Gastroesophageal sphincter (tissue), 4 donors: ENCODE data around the gene SKIL. TPM values are rescaled to one million over a fixed set of nuclear protein-coding genes. Genes with fewer than 3 reads are reported as not detected.

ENCODE experiments used
- ATAC-seq: fragments of 150-250 bp; one replicate; pipeline ENCODE4 v1.9.1; 2016; ENCODE audit warnings: mild to moderate bottlenecking, moderate library complexity
- H3K27ac ChIP-seq, 4 donors: fragments of 200-600 bp; sonication (generic) in 3 of 4; 1 replicate in 3 of 4; 2 replicates in 1 of 4; pipeline ENCODE4 v1.5.1; 2016 to 2019
- H3K27me3 ChIP-seq: fragments of 200-600 bp; sonication (generic); one replicate; pipeline ENCODE4 v1.5.1; 2019
- H3K36me3 ChIP-seq, 2 donors: fragments of 200-600 bp; sonication (generic); one replicate each; pipeline ENCODE4 v1.5.1; 2019; ENCODE audit warnings: control low read depth in 1 of 2
- H3K4me1 ChIP-seq, 3 donors: fragments of 200-600 bp; sonication (generic); 1 replicate in 2 of 3; 2 replicates in 1 of 3; pipeline ENCODE4 v1.5.1; 2016 to 2019; ENCODE audit warnings: control low read depth in 2 of 3
- H3K4me3 ChIP-seq, 2 donors: fragments of 200-600 bp; sonication (generic); one replicate each; pipeline ENCODE4 v1.5.1; 2019; ENCODE audit warnings: mild to moderate bottlenecking in 1 of 2, moderate library complexity in 1 of 2
- H3K9me3 ChIP-seq, 3 donors: fragments of 200-600 bp; sonication (generic); one replicate each; pipeline ENCODE4 v1.5.1; 2017 to 2019; ENCODE audit warnings: control low read depth in 2 of 3
- CTCF ChIP-seq, 4 experiments: fragments of 200-600 bp in 2 of 4; fragments of 450-650 bp in 2 of 4; sonication (generic) in 1 of 4; IDR thresholded peaks; one replicate each; pipeline ENCODE4 v1.5.1; 2017 to 2019; ENCODE audit warnings: antibody characterized with exemption in 4 of 4, mild to moderate bottlenecking in 2 of 4, moderate library complexity in 2 of 4
- EP300 ChIP-seq: sonication (generic); formaldehyde crosslinking; IDR thresholded peaks from one replicate; pipeline ENCODE4 v1.6.1; 2017; ENCODE audit warnings: antibody characterized with exemption, mild to moderate bottlenecking
- POLR2A ChIP-seq, 2 donors: fragments of 450-650 bp; IDR thresholded peaks; one replicate each; pipeline ENCODE4 v1.6.1; 2017; ENCODE audit warnings: antibody characterized with exemption in 2 of 2, mild to moderate bottlenecking in 2 of 2, moderate library complexity in 1 of 2
- POLR2AphosphoS5 ChIP-seq: sonication (generic); formaldehyde crosslinking; IDR thresholded peaks from one replicate; pipeline ENCODE4 v1.6.1; 2017; ENCODE audit warnings: antibody characterized with exemption
- total RNA-seq, 4 donors: library from RNA; depleted of rRNA; stranded (reverse); fragments of >200 nt; gene quantifications; one replicate each; pipeline ENCODE4 v1.1.0, GENCODE V29; 2016

SKIL gene
- total RNA-seq, 4 donors from 2014 or later = 29.1 to 52.8 (median 35.9) TPM

- no peaks in the 10 kb centered on the region for H3K4me1 ChIP-seq
- H3K27me3 ChIP-seq = no peaks in the 10 kb centered on the region
- H3K9me3 ChIP-seq = no peaks in the 10 kb centered on the region
- no peak for TF ChIP-seq POLR2AphosphoS5
- TF ChIP-seq CTCF (IDR thresholded peaks at IDR 0.05) = no peak
- no peak for TF ChIP-seq EP300
- no peak for TF ChIP-seq POLR2A (IDR thresholded peaks at IDR 0.05)
- H3K36me3 ChIP-seq = no peaks in the 10 kb centered on the region
- ATAC-seq = no peak
- no peak overlapping the region for H3K4me3 ChIP-seq
- no peak overlapping the region for H3K27ac ChIP-seq
These were observed 85.4 kb downstream of the SKIL start for GRCh38 chr3:170442947-170443346.

- no peak for ATAC-seq
- TF ChIP-seq CTCF (IDR thresholded peaks at IDR 0.05) (no peak), POLR2AphosphoS5 (no peak), POLR2A (IDR thresholded peaks at IDR 0.05) (no peak)
- Histone ChIP-seq H3K4me1 (no peaks in the 10 kb centered on the region), H3K27ac (no peak overlapping the region), H3K27me3 (no peaks in the 10 kb centered on the region), H3K9me3 (no peaks in the 10 kb centered on the region), H3K4me3 (no peak overlapping the region), H3K36me3 (no peaks in the 10 kb centered on the region)
These were observed 85.9 kb downstream of the SKIL start for GRCh38 chr3:170443457-170443856.

Other genes with a start within 250 kb of the SKIL start
- 100 to 1,000 TPM in 1 of 4 donors, 10 to 100 TPM in 3; 45.2 to 113 (median 83.9) TPM for gene PHC3, start 176.0 kb upstream of the SKIL start, total RNA-seq
- gene PRKCI, start 135.3 kb upstream of the SKIL start, total RNA-seq = 10 to 100 TPM; 41.9 to 69.0 (median 45.3) TPM
- 1 to 10 TPM; 1.4 to 7.7 (median 2.5) TPM for gene CLDN11, start 61.2 kb downstream of the SKIL start, total RNA-seq
- under 1 TPM; under 0.01 to 0.99 (median 0.43) TPM for gene SLC7A14, start 228.4 kb downstream of the SKIL start, total RNA-seq